SK-N-SH (cell line): ENCODE results near the gene CDH15.

Experiments used
- CTCF ChIP-seq: fragments of 200-600 bp; sonication (generic); IDR thresholded peaks from 2 replicates; pipeline ENCODE4 v1.6.1; 2017; ENCODE audit warnings: antibody characterized with exemption, mild to moderate bottlenecking, moderate library complexity
- EP300 ChIP-seq, 2 experiments: IDR thresholded peaks; 2 replicates each; pipeline versions ENCODE4 v1.4.0 to v1.6.1; 2012; ENCODE audit warnings: borderline replicate concordance in 1 of 2, low read depth in 1 of 2, low read length in 1 of 2
- EZH2phosphoT487 ChIP-seq: fragments of 200-600 bp; sonication (generic); IDR thresholded peaks from 2 replicates; pipeline ENCODE4 v1.6.1; 2017; ENCODE audit warnings: low read depth, mixed run types, mild to moderate bottlenecking, antibody characterized with exemption, moderate library complexity, borderline replicate concordance
- JUND ChIP-seq: IDR thresholded peaks from 2 replicates; pipeline ENCODE4 v1.4.0; 2012
- MXI1 ChIP-seq: IDR thresholded peaks from 2 replicates; pipeline ENCODE4 v1.6.1; 2012; ENCODE audit warnings: mild to moderate bottlenecking, low read depth, low read length, improper control_type of control experiment
- POLR2AphosphoS5 ChIP-seq: IDR thresholded peaks from 2 replicates; pipeline ENCODE4 v1.6.1; 2012; ENCODE audit warnings: low read depth, low read length
- REST ChIP-seq: IDR thresholded peaks from 2 replicates; pipeline ENCODE4 v1.6.1; 2012; ENCODE audit warnings: mild to moderate bottlenecking, low read depth, low read length, moderate library complexity
- SIN3A ChIP-seq: IDR thresholded peaks from 2 replicates; pipeline ENCODE4 v1.6.1; 2012; ENCODE audit warnings: low read depth, mild to moderate bottlenecking, low read length, moderate library complexity, borderline replicate concordance
- TAF1 ChIP-seq: IDR thresholded peaks from 2 replicates; pipeline ENCODE4 v1.6.1; 2012; ENCODE audit warnings: low read depth, mild to moderate bottlenecking, low read length, moderate library complexity, borderline replicate concordance
- TF ChIP-seq, protein P1 (sequence below): IDR thresholded peaks from 2 replicates; pipeline ENCODE4; 2012
- TF ChIP-seq, protein P2 (sequence below): IDR thresholded peaks from 2 replicates; pipeline ENCODE4 v1.4.0; 2012; ENCODE audit warnings: low read depth

DNA sequence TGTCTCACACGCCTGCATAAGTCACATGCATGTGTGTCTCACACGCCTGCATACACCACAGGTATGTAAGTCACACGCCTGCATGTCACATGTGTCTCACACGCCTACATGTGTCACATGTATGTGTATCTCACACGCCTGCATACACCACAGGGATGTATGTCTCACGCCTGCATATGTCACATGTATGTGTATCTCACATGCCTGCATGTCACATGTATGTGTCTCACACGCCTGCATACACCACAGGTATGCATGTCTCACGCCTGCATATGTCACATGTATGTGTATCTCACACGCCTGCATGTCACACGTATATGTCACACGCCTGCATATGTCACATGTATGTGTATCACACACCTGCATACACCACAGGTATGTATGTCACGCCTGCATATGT lies 13.8 kb upstream of the CDH15 start:
- TF ChIP-seq EP300 (IDR thresholded peaks at IDR 0.05; ENCODE audit: borderline replicate concordance in 1 of 2, low read depth in 1 of 2, low read length in 1 of 2) (no peak), CTCF (no peak), MXI1 (no peak), JUND (no peak), POLR2AphosphoS5 (no peak), SIN3A (no peak), EZH2phosphoT487 (no peak), REST (no peak), TAF1 (no peak)
- TF ChIP-seq, protein P1, sequence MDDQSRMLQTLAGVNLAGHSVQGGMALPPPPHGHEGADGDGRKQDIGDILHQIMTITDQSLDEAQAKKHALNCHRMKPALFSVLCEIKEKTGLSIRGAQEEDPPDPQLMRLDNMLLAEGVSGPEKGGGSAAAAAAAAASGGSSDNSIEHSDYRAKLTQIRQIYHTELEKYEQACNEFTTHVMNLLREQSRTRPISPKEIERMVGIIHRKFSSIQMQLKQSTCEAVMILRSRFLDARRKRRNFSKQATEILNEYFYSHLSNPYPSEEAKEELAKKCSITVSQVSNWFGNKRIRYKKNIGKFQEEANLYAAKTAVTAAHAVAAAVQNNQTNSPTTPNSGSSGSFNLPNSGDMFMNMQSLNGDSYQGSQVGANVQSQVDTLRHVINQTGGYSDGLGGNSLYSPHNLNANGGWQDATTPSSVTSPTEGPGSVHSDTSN, result no peak
- TF ChIP-seq, protein P2, sequence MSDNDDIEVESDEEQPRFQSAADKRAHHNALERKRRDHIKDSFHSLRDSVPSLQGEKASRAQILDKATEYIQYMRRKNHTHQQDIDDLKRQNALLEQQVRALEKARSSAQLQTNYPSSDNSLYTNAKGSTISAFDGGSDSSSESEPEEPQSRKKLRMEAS, result no peak
